Eye (tissue), 1 donor: ENCODE data around the gene DUOX1.
"Not testable (repeated sequence)": the region's sequence is repeated elsewhere in the genome, so short reads cannot be mapped to it uniquely, and the experiment has no call there.

Source experiments
- DNase-seq: peaks from one replicate; pipeline ENCODE4 v3.0.0-alpha.2; 2015

DUOX1 gene

GRCh38 chr15:45121706-45122417 is 7.9 kb upstream of the DUOX1 start:
- DNase-seq = no peak

GRCh38 chr15:45122719-45123118 is 7.1 kb upstream of the DUOX1 start:
- no peak for DNase-seq

GRCh38 chr15:45123397-45123796 is 6.4 kb upstream of the DUOX1 start:
- DNase-seq = no peak

GRCh38 chr15:45126535-45127158 is 3.1 kb upstream of the DUOX1 start:
- no peak for DNase-seq

GRCh38 chr15:45128971-45129639 is 689 bp upstream of the DUOX1 start:
- DNase-seq = no peak

- no peak for DNase-seq
Observed at GRCh38 chr15:45130291-45131000, 652 bp downstream of the DUOX1 start.

GRCh38 chr15:45131510-45131909 is 1.7 kb downstream of the DUOX1 start:
- no peak for DNase-seq

- DNase-seq = no peak
Observed at GRCh38 chr15:45132844-45133560, 3.2 kb downstream of the DUOX1 start.

- no peak for DNase-seq
Observed at GRCh38 chr15:45133561-45133920, 3.7 kb downstream of the DUOX1 start.

- no peak for DNase-seq
Observed at GRCh38 chr15:45134046-45134445, 4.3 kb downstream of the DUOX1 start.

GRCh38 chr15:45134682-45135604 is 5.1 kb downstream of the DUOX1 start:
- peak; percentile 68 for DNase-seq

GRCh38 chr15:45135705-45136377 is 6.0 kb downstream of the DUOX1 start:
- not testable (repeated sequence) for DNase-seq

- DNase-seq = no peak
Observed at GRCh38 chr15:45136378-45136764, 6.6 kb downstream of the DUOX1 start.

- DNase-seq = no peak
Observed at GRCh38 chr15:45137703-45138102, 7.9 kb downstream of the DUOX1 start.

- DNase-seq = no peak
Observed at GRCh38 chr15:45138814-45139765, 9.3 kb downstream of the DUOX1 start.

GRCh38 chr15:45139770-45140169 is 10.0 kb downstream of the DUOX1 start:
- DNase-seq = no peak

- DNase-seq = no peak
Observed at GRCh38 chr15:45140557-45141250, 10.9 kb downstream of the DUOX1 start.

- DNase-seq = no peak
Observed at GRCh38 chr15:45141386-45141785, 11.6 kb downstream of the DUOX1 start.

GRCh38 chr15:45143056-45143455 is 13.3 kb downstream of the DUOX1 start:
- no peak for DNase-seq
